Vagina (tissue), 2 donors: Measurements from ENCODE around the gene CLDN1.

Source experiments
- POLR2A ChIP-seq, 2 donors: fragments of 450-650 bp; IDR thresholded peaks; one replicate each; pipeline ENCODE4 v1.6.1; 2017; ENCODE audit warnings: antibody characterized with exemption in 2 of 2, mild to moderate bottlenecking in 2 of 2, moderate library complexity in 2 of 2
- POLR2AphosphoS5 ChIP-seq, 2 donors: sonication (generic); formaldehyde crosslinking; IDR thresholded peaks; one replicate each; pipeline ENCODE4 v1.9.0; 2017; ENCODE audit warnings: antibody characterized with exemption in 2 of 2, mild to moderate bottlenecking in 2 of 2, low read depth in 1 of 2; ENCODE audit not compliant: insufficient read depth in 1 of 2
- TF ChIP-seq, protein P1 (sequence below), 3 experiments: fragments of 450-650 bp in 2 of 3; fragments of 200-600 bp in 1 of 3; sonication (generic) in 1 of 3; IDR thresholded peaks; one replicate each; pipeline ENCODE4 v1.5.1; 2017 to 2019; ENCODE audit warnings: antibody characterized with exemption in 3 of 3, mild to moderate bottlenecking in 2 of 3, moderate library complexity in 2 of 3

DNA sequence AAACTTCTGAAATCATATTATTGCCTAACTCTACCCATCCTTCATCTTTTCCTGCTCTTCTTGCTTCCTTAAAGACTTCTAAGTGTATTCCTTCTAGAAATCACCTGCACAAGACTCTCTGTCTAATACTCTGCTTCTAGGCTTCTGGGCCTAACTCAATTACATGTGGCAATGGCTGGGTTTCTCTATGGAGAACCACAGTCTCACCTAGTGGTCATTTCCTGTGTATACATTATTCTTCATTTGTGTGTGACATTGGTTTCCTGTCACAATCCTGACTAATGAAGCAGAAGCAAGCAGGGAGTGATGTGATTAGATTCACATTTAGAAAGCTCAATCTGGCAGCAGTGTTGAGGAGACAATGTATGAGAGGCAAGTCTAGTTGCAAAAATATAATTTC is 16.9 kb upstream of the CLDN1 start:
- TF ChIP-seq, protein P1, sequence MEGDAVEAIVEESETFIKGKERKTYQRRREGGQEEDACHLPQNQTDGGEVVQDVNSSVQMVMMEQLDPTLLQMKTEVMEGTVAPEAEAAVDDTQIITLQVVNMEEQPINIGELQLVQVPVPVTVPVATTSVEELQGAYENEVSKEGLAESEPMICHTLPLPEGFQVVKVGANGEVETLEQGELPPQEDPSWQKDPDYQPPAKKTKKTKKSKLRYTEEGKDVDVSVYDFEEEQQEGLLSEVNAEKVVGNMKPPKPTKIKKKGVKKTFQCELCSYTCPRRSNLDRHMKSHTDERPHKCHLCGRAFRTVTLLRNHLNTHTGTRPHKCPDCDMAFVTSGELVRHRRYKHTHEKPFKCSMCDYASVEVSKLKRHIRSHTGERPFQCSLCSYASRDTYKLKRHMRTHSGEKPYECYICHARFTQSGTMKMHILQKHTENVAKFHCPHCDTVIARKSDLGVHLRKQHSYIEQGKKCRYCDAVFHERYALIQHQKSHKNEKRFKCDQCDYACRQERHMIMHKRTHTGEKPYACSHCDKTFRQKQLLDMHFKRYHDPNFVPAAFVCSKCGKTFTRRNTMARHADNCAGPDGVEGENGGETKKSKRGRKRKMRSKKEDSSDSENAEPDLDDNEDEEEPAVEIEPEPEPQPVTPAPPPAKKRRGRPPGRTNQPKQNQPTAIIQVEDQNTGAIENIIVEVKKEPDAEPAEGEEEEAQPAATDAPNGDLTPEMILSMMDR (IDR thresholded peaks at IDR 0.05), result no peak
- no peak for TF ChIP-seq POLR2AphosphoS5 (IDR thresholded peaks at IDR 0.05; ENCODE audit: insufficient read depth in 1 of 2, low read depth in 1 of 2)
- TF ChIP-seq POLR2A (IDR thresholded peaks at IDR 0.05), result no peak
